AG09309 (cell line): ENCODE results near the gene LGALS14.
"Not testable (repeated sequence)": the region's sequence is repeated elsewhere in the genome, so short reads cannot be mapped to it uniquely, and the experiment has no call there.

Experiments
- DNase-seq: peaks from one replicate; pipeline ENCODE4 v3.0.0-alpha.2; 2010; ENCODE audit warnings: low read depth
- H3K4me3 ChIP-seq: 2 replicates; pipeline ENCODE4 v1.5.1; 2011; ENCODE audit warnings: mild to moderate bottlenecking, low read depth, low read length, moderate library complexity; ENCODE audit not compliant: control insufficient read depth
- CTCF ChIP-seq: IDR thresholded peaks from 2 replicates; pipeline ENCODE4 v1.5.1; 2011; ENCODE audit warnings: mild to moderate bottlenecking, low read depth, low read length, inconsistent platforms; ENCODE audit not compliant: insufficient read depth, control insufficient read depth; ENCODE audit errors: missing control alignments

The LGALS14 gene

GRCh38 chr19:39710333-39710890 lies 6.1 kb downstream of the LGALS14 start:
- DNase-seq: no peak
- no peak for TF ChIP-seq CTCF
- H3K4me3 ChIP-seq: no peak overlapping the region

GRCh38 chr19:39720144-39720543 lies 15.9 kb downstream of the LGALS14 start:
- DNase-seq, H3K4me3 ChIP-seq: not testable (repeated sequence)

GRCh38 chr19:39725995-39726394 lies 21.7 kb downstream of the LGALS14 start:
- no peak for DNase-seq
- TF ChIP-seq CTCF: no peak
- H3K4me3 ChIP-seq: no peak overlapping the region

- no peak for TF ChIP-seq CTCF
- no peak for DNase-seq
- no peak overlapping the region for H3K4me3 ChIP-seq
Observed at GRCh38 chr19:39727070-39727800, 23.0 kb downstream of the LGALS14 start.

- TF ChIP-seq CTCF: no peak
- DNase-seq: no peak
- no peak overlapping the region for H3K4me3 ChIP-seq
Observed at GRCh38 chr19:39728040-39728439, 23.8 kb downstream of the LGALS14 start.

- TF ChIP-seq CTCF: no peak
- H3K4me3 ChIP-seq: no peak overlapping the region
- DNase-seq: no peak
Observed at GRCh38 chr19:39729594-39729993, 25.3 kb downstream of the LGALS14 start.

GRCh38 chr19:39731685-39732084 lies 27.4 kb downstream of the LGALS14 start:
- TF ChIP-seq CTCF: no peak
- DNase-seq: no peak
- no peak overlapping the region for H3K4me3 ChIP-seq
